Stimulated activated CD4-positive, alpha-beta T cell treated with anti-CD3 and anti-CD28 coated beads, Interleukin-4, amount 100 ng/mL, for 1 hour (primary cell): Measurements from ENCODE around the gene GMPPA.

Experiments
- DNase-seq: peaks from one replicate; pipeline ENCODE4 v3.0.0-alpha.2; 2020

GMPPA gene

DNA sequence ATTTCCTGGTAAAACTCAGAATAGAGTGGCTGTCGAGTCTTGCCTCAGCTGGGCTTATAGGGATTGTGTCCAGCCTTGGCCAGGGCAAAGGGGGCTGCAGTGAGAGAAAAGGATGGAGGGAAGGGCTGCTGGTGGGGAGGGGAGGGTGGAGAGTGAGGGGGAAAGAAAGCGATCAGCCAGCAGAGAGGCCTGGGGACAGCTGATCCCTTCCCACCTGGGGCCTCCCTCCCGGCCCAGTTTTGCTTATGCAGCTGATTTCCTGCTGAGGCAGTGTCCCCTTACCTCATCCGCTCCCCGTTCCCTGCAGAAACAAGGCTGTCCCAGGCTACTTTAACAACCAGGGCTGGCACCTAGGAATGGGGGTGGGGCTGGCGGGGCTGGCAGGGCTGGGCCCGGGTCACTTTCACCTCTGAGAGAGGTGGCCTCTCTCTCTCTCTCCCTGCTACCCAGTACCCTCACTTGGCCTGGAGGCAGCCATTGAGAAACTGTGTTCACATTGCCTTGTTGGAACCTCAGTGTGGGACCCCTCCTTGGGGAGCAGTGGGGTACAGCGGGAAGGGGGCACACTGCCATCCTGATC, 12.2 kb upstream of the GMPPA start:
- DNase-seq, result no peak

- no peak for DNase-seq
Observed at GRCh38 chr2:219488149-219488843, 10.4 kb upstream of the GMPPA start.

GRCh38 chr2:219488844-219489194, 9.9 kb upstream of the GMPPA start:
- no peak for DNase-seq

DNA sequence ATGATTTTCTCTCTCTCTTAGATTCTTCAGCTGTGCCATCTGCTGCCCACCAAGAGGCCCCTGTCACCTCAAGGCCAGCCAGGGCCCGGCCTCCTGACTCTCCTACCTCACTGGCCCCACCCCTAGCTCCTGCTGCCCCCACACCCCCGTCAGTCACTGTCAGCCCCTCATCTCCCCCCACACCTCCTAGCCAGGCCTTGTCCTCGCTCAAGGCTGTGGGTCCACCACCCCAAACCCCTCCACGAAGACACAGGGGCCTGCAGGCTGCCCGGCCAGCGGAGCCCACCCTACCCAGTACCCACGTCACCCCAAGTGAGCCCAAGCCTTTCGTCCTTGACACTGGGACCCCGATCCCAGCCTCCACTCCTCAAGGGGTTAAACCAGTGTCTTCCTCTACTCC, 9.4 kb upstream of the GMPPA start:
- no peak for DNase-seq

GRCh38 chr2:219490186-219490585, 8.5 kb upstream of the GMPPA start:
- DNase-seq, result no peak

DNA sequence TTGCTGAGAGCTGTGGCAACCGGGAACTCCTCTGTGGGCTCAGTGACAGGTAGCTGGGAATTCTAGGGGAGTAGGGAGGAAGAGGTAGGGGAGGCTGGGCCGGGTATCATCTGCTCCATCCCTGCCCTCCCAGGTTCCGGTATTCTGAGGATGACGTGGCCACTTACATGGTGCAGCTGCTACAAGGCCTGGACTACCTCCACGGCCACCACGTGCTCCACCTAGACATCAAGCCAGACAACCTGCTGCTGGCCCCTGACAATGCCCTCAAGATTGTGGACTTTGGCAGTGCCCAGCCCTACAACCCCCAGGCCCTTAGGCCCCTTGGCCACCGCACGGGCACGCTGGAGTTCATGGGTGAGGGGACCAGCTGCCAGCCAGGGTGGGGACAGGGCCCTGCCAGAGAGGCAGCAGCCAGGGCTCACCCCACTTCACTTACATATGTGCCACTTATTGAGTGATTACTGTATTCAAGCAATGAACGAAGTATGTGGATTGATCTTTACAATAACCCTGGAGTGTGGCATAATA, 8.0 kb upstream of the GMPPA start:
- no peak for DNase-seq

DNA sequence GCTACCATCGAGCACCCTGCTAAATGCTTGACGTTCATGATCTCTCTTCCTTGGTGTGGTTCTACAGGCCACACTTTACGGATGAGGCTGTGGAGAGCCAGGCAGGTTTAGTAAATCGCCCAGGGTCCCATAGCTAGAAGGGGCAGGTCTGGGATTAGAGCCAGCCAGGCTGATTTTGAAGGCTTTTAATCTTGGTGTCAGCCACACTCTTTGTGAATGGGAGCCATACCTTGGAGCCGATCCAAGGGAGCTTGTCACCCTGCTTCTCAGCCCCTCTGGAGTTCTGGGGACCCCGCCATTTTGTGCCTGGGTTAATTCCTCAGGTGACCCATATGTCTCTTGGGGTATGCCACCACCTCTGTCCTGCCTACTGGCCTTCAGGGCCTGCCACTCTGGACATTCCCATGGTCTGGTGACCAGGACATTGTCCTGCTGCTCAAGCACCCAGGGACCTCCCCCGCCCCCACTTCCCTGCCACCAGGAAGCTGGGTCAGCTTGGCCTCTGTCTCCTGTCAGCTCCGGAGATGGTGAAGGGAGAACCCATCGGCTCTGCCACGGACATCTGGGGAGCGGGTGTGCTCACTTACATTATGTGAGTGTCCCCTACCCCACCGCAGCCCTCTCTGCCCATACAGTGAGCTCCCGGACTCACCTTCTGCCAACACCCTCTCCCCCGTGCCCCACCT, 7.3 kb upstream of the GMPPA start:
- no peak for DNase-seq

DNA sequence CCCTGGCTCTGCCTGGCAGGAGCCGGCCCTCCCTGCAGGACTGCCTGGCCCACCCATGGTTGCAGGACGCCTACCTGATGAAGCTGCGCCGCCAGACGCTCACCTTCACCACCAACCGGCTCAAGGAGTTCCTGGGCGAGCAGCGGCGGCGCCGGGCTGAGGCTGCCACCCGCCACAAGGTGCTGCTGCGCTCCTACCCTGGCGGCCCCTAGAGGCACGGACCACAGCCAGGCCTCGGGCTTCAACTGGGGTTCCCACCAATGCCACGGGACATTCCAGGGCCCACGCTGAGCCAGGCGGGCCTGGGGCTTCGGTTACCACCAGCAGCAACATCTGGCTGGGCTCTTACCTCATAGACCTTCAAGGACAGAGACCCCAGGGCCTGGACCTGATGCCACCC, 6.1 kb upstream of the GMPPA start:
- no peak for DNase-seq

- no peak for DNase-seq
Observed at GRCh38 chr2:219493086-219493485, 5.6 kb upstream of the GMPPA start.

DNA sequence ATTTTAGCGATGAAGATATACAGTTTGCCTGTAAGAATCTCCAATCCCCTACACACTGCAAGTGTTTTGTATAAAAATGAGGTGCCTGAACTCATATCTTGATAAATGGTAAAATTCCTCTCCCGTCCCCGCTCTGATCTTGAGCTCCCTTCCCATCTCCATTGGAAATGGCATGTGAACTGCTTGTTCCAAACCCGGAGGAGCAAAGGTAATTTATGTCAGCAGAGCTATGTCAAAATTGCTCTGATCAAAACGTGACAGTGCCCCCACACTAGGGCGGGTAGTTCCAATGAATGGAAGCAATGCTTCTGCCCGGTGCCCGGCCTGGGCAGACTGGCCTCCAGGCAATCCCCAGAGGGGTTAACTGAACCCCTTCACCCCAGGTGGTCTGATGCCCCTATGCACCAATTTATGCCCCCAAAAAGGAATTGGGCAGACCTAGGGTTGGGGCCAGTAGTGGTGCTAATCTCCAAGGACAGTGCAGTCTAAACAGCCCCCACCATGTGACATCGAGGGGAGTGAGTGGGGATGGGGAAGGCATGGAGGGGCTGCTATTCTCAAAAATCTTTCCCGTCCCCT, 3.6 kb upstream of the GMPPA start:
- no peak for DNase-seq

GRCh38 chr2:219495531-219496122, 3.1 kb upstream of the GMPPA start:
- DNase-seq, result peak; percentile 57

- DNase-seq, result no peak
Observed at GRCh38 chr2:219496247-219496824, 2.4 kb upstream of the GMPPA start.

- no peak for DNase-seq
Observed at GRCh38 chr2:219496825-219497494, 1.7 kb upstream of the GMPPA start.

GRCh38 chr2:219497495-219498279, 1.0 kb upstream of the GMPPA start:
- peak; percentile 29 for DNase-seq

DNA sequence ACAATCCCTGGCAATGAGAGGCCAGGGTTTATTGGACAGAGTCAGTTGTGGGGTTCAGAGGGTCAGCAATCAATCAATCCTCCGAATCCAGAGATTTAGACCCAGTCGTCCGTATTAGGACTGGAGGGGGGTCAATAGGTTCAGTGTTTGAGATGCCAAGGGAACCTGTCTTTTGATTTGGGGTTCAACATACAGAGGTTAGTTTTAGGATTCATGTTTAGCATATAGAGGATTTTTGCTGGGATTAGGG, 292 bp downstream of the GMPPA start:
- no peak for DNase-seq

DNA sequence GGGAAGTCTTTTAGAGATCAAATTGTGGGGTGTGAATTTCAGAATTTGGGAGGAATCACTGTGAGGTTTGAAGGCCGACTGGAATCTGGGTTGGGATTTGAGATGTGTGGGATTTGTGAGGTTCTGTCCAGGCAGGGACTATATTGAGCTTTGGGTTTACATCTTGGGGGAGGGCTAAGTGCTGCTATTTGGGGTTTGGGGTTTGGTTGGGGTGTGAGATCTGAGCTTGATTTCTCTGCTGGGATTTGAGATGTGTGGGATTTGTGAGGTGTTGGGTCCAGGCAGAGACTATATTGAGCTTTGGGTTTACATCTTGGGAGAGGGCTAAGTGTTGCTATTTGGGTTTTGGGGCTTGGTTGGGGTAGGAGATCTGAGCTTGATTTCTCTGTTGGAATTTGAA, 864 bp downstream of the GMPPA start:
- DNase-seq, result no peak

- DNase-seq, result no peak
Observed at GRCh38 chr2:219500135-219500534, 1.4 kb downstream of the GMPPA start.

DNA sequence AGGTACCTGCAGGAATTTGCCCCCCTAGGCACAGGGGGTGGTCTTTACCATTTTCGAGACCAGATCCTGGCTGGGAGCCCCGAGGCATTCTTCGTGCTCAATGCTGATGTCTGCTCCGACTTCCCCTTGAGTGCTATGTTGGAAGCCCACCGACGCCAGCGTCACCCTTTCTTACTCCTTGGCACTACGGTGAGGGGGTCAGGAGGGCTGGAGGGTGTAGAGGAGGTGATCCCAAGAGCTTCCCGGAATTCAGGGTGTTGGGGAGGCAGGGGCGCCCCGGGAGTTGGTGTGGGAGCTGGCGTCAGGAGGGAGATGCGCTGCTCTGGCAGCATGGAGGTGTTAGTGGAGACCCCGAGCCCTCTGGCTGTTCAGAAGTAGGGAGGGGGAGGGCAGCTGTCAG, 3.2 kb downstream of the GMPPA start:
- DNase-seq, result no peak

DNA sequence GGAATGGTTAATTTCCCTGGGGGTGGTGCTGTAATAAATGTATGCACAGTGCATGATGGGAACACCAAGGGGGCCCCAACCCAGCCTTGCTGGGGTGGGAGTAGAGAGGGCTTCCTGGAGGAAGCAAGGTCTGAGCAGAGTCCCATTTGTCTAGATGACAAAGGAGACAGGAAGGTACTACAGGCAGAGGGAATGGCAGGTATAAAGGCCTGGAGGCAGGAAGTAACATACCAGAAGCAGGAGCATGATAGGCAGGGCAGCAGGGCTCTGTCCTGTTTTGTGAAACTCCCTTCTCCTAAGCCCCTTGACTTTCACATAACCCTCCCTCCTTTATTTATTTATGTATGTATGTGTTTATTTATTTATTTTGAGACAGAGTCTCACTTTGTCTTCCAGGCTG, 3.9 kb downstream of the GMPPA start:
- no peak for DNase-seq

GRCh38 chr2:219505585-219505984, 6.9 kb downstream of the GMPPA start:
- DNase-seq, result no peak

DNA sequence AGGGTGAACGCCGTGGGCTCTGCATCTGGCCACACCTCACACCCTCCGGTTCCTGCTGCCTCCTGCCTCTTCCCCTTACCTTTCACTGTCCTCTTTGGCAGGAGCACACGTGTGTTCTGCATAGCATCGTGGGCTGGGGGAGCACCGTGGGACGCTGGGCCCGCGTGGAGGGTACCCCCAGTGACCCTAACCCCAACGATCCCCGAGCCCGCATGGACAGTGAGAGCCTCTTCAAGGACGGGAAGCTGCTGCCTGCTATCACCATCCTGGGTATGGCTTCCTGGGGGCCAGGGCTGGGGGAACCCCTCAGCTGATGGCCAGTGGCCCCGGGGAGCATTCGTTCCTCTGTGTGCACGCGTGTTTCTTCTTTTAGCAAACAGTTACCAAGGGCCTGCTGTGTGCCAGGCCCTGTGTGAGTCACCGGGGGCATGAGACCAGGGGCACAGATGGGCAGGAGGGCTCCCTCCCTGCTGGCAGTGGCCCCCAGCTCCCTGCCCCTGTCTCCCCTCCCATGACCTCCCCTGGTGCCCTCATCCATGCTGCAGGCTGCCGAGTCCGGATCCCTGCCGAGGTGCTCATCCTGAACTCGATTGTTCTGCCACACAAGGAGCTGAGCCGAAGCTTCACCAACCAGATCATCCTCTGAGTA, 7.6 kb downstream of the GMPPA start:
- no peak for DNase-seq
